GM23338 (cell line): ENCODE results near the gene GDPD4.

ENCODE experiments used
- CREB1 ChIP-seq: fragments of 250-450 bp; sonication (Bioruptor Pico); IDR thresholded peaks from 2 replicates; pipeline ENCODE4 v1.5.0; 2020; ENCODE audit warnings: low read depth, mild to moderate bottlenecking, moderate library complexity
- CTCF ChIP-seq, 2 experiments: fragments of 200-600 bp in 1 of 2; sonication (generic) in 1 of 2; conservative IDR thresholded peaks; 2 replicates each; pipeline versions ENCODE4 v1.5.1 to v1.6.1; 2016 to 2017; ENCODE audit warnings: antibody characterized with exemption in 2 of 2, low read depth in 2 of 2, mild to moderate bottlenecking in 2 of 2, moderate library complexity in 1 of 2
- EZH2 ChIP-seq: fragments of 200-600 bp; sonication (generic); IDR thresholded peaks from one replicate; pipeline ENCODE4 v1.8.0; 2017; ENCODE audit warnings: antibody characterized with exemption, mild to moderate bottlenecking, low read depth; ENCODE audit not compliant: unreplicated experiment
- EZH2phosphoT487 ChIP-seq: fragments of 200-600 bp; sonication (generic); IDR thresholded peaks from one replicate; pipeline ENCODE4 v1.8.1; 2018; ENCODE audit warnings: antibody characterized with exemption; ENCODE audit not compliant: unreplicated experiment
- NANOG ChIP-seq: IDR thresholded peaks from 2 replicates; pipeline ENCODE4 v1.6.1; 2016; ENCODE audit warnings: antibody characterized with exemption, borderline replicate concordance
- POLR2AphosphoS5 ChIP-seq: IDR thresholded peaks from 2 replicates; pipeline ENCODE4 v1.6.1; 2016; ENCODE audit warnings: antibody characterized with exemption, low read depth

- TF ChIP-seq NANOG (no peak), POLR2AphosphoS5 (no peak), CTCF (conservative IDR thresholded peaks at IDR 0.05; ENCODE audit: low read depth in 2 of 2) (no peak), EZH2 (no peak), CREB1 (no peak), EZH2phosphoT487 (no peak)
These were observed 102.2 kb downstream of the GDPD4 start for GRCh38 chr11:77199137-77199745.
